Neural progenitor cell (in vitro differentiated cells): Measurements from ENCODE around the gene CCDC88B. TPM values are rescaled to one million over a fixed set of nuclear protein-coding genes. Genes with fewer than 3 reads are reported as not detected.
A peak's percentile ranks its signal among the peaks of the same experiment; 100 is the strongest.

ENCODE experiments used
- DNase-seq: peaks from one replicate; pipeline ENCODE4 v3.0.0-alpha.2; 2016; ENCODE audit warnings: low spot score
- H2AFZ ChIP-seq: fragments of 200-600 bp; sonication (generic); replicated peaks from 2 replicates; pipeline ENCODE4 v1.6.1; 2016; ENCODE audit warnings: antibody characterized with exemption
- H3F3A ChIP-seq: fragments of 200-600 bp; sonication (generic); 2 replicates; pipeline ENCODE4 v1.6.1; 2016; ENCODE audit warnings: antibody characterized with exemption, low read depth
- H3K27ac ChIP-seq: fragments of 200-600 bp; sonication (generic); 2 replicates; pipeline ENCODE4 v1.5.1; 2016; ENCODE audit warnings: mild to moderate bottlenecking
- H3K27me3 ChIP-seq: fragments of 200-600 bp; sonication (generic); 2 replicates; pipeline ENCODE4 v1.6.1; 2016; ENCODE audit warnings: mild to moderate bottlenecking, moderate library complexity
- H3K36me3 ChIP-seq: fragments of 200-600 bp; sonication (generic); 2 replicates; pipeline ENCODE4 v1.5.1; 2016
- H3K4me1 ChIP-seq: fragments of 200-600 bp; sonication (generic); 2 replicates; pipeline ENCODE4 v1.6.1; 2016; ENCODE audit warnings: mixed run types
- H3K4me2 ChIP-seq: fragments of 200-600 bp; sonication (generic); 2 replicates; pipeline ENCODE4 v1.6.1; 2016
- H3K4me3 ChIP-seq: fragments of 200-600 bp; sonication (generic); 2 replicates; pipeline ENCODE4 v1.5.1; 2016
- H3K79me2 ChIP-seq: fragments of 200-600 bp; sonication (generic); 2 replicates; pipeline ENCODE4 v1.6.1; 2016; ENCODE audit warnings: low read depth
- H3K9ac ChIP-seq: fragments of 200-600 bp; sonication (generic); 2 replicates; pipeline ENCODE4 v1.6.1; 2016
- H3K9me3 ChIP-seq: fragments of 200-600 bp; sonication (generic); 2 replicates; pipeline ENCODE4 v1.5.1; 2016; ENCODE audit warnings: low read depth
- H4K20me1 ChIP-seq: fragments of 200-600 bp; sonication (generic); 2 replicates; pipeline ENCODE4 v1.6.1; 2016; ENCODE audit warnings: low read depth
- H3K27ac Mint-ChIP-seq: 3 replicates; pipeline ENCODE4 v1.8.0; 2021; ENCODE audit warnings: mixed read lengths
- H3K27me3 Mint-ChIP-seq: 2 replicates; pipeline ENCODE4 v1.8.0; 2022; ENCODE audit warnings: low read depth, mild to moderate bottlenecking, inconsistent platforms, moderate library complexity, mixed read lengths; ENCODE audit not compliant: insufficient read depth
- H3K36me3 Mint-ChIP-seq: 3 replicates; pipeline ENCODE4 v1.8.0; 2021; ENCODE audit warnings: mixed read lengths
- H3K4me1 Mint-ChIP-seq: 3 replicates; pipeline ENCODE4 v1.8.0; 2021; ENCODE audit warnings: mixed read lengths
- H3K4me3 Mint-ChIP-seq: 3 replicates; pipeline ENCODE4 v1.8.0; 2021; ENCODE audit warnings: mild to moderate bottlenecking, moderate library complexity, mixed read lengths
- H3K9me3 Mint-ChIP-seq: 3 replicates; pipeline ENCODE4 v1.8.0; 2020; ENCODE audit warnings: mixed read lengths
- CTCF ChIP-seq: fragments of 200-600 bp; sonication (generic); IDR thresholded peaks from 2 replicates; pipeline ENCODE4 v1.5.1; 2017; ENCODE audit warnings: antibody characterized with exemption, mild to moderate bottlenecking
- EZH2 ChIP-seq: fragments of 200-600 bp; sonication (generic); IDR thresholded peaks from 2 replicates; pipeline ENCODE4 v1.6.1; 2017; ENCODE audit warnings: antibody characterized with exemption, mild to moderate bottlenecking, moderate library complexity
- EZH2phosphoT487 ChIP-seq: fragments of 200-600 bp; sonication (generic); IDR thresholded peaks from 2 replicates; pipeline ENCODE4 v1.6.1; 2017; ENCODE audit warnings: antibody characterized with exemption
- total RNA-seq: library from RNA; depleted of rRNA; stranded (reverse); fragments of >200 nt; gene quantifications from 2 replicates; pipeline ENCODE4 v1.2.3, GENCODE V29; 2015; ENCODE audit warnings: low replicate concordance

The CCDC88B gene
- total RNA-seq, 1 donor from 2014 or later, result 0.62 TPM

DNA sequence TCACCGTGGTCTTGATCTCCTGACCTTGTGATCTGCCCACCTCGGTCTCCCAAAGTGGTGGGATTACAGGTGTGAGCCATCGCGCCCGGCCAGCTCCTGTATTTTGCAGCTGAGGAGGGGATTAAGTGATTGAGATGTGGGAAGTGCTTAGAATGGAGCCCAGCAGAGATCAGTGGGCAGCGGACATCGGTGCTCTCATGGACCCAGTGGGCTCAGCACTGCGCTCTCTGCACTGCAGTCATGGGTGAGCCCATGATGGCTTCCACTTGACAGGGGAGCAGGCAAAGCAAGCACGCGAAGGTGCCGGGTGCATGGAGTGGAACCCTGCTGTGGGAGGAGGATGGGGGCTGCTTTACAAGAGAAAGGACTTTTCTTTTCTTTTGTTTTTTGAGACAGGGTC lies 9.1 kb upstream of the CCDC88B start:
- Mint-ChIP-seq H3K4me1 (peaks cover 5% of the 10 kb centered on the region), H3K36me3 (no peaks in the 10 kb centered on the region), H3K27ac (no peak overlapping the region), H3K4me3 (no peak overlapping the region), H3K9me3 (peaks cover 2% of the 10 kb centered on the region), H3K27me3 (peaks cover 7% of the 10 kb centered on the region)
- TF ChIP-seq CTCF (no peak), EZH2phosphoT487 (no peak), EZH2 (no peak)
- no peaks in the 10 kb centered on the region for H3K27me3 ChIP-seq
- no peaks in the 10 kb centered on the region for H3K9me3 ChIP-seq
- no peaks in the 10 kb centered on the region for H3K79me2 ChIP-seq
- no peak for DNase-seq
- no peaks in the 10 kb centered on the region for H3K36me3 ChIP-seq
- H3F3A ChIP-seq, result peaks cover 6% of the 10 kb centered on the region
- H3K4me3 ChIP-seq, result no peak overlapping the region
- no peak overlapping the region for H2AFZ ChIP-seq
- no peaks in the 10 kb centered on the region for H4K20me1 ChIP-seq
- H3K27ac ChIP-seq, result no peak overlapping the region
- H3K4me2 ChIP-seq, result no peak overlapping the region
- H3K9ac ChIP-seq, result no peak overlapping the region
- no peaks in the 10 kb centered on the region for H3K4me1 ChIP-seq

DNA sequence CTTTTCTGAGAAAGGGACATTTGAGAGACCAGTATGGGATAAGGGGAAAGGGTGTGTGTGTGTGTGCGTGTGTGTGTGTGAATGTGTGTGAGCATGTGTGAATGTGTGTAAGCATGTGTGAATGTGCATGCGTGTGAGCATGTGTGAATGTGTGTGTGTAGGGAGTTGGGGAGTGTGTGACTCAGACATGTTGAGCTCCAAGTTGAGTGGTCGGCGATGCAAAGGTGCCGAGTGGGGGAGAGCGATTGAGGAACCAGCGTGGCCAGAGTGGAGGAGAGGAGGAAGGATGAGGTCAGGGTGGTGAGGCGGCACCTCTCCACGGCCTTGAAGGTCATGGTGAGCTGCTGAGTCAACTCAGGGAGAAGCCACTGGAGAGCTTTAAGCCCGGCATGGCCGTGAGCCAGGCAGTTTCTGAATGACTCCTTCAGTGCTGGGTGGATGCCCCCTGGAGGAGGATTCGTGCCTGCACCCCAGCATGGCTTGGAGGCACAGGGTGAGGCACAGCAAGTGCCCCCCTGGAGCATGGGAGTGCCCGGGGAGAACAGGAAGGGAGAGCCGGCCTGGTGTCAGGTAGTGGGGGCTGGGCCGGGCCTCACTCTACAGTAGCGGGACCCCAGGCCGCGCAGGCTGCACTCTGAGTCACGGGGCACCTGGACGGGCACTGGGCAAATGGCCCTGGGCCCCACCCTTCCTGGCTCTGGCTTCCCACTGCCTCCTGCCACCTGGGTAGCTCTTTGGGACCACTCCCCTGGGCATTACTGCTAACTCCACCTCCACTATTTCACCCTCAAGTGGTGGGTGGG lies 8.2 kb upstream of the CCDC88B start:
- H3K4me1 Mint-ChIP-seq, result peaks cover 5% of the 10 kb centered on the region

DNA sequence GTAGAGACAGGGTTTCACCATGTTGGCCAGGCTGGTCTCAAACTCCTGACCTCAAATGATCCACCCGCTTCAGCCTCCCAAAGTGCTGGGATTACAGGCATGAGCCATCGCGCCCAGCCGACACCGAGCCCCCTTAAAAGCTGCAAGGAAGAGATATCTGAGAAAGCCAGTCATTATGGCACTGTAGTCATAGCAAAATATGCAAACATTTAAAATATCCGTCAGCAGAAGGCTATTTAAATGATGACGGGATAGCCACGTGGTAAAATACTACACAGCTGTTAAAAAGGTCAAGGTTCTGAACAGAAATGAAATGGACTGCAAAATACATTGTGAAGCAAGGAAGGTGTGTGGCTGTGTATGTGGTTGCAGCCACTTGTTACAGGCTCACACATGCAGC lies 6.4 kb upstream of the CCDC88B start:
- no peak for DNase-seq
- Histone ChIP-seq H4K20me1 (no peaks in the 10 kb centered on the region), H3K9ac (no peak overlapping the region), H3K27me3 (no peaks in the 10 kb centered on the region), H3K4me1 (no peaks in the 10 kb centered on the region), H3F3A (peaks cover 6% of the 10 kb centered on the region), H2AFZ (no peak overlapping the region), H3K79me2 (no peaks in the 10 kb centered on the region), H3K36me3 (no peaks in the 10 kb centered on the region), H3K9me3 (no peaks in the 10 kb centered on the region), H3K27ac (no peak overlapping the region), H3K4me2 (no peak overlapping the region), H3K4me3 (no peak overlapping the region)
- Mint-ChIP-seq H3K9me3 (no peaks in the 10 kb centered on the region), H3K4me1 (peaks cover 5% of the 10 kb centered on the region), H3K36me3 (no peaks in the 10 kb centered on the region), H3K4me3 (no peak overlapping the region), H3K27ac (no peak overlapping the region), H3K27me3 (peaks cover 16% of the 10 kb centered on the region)
- no peak for TF ChIP-seq EZH2
- TF ChIP-seq EZH2phosphoT487, result no peak
- TF ChIP-seq CTCF, result no peak

More for the DNA sequence above, 8.2 kb upstream of the CCDC88B start:
- H3K27me3 ChIP-seq, result no peaks in the 10 kb centered on the region
- peak overlapping the region; percentile 1 for H3K27ac Mint-ChIP-seq
- H3K9me3 ChIP-seq, result no peaks in the 10 kb centered on the region
- H3K9ac ChIP-seq, result no peak overlapping the region
- peaks cover 7% of the 10 kb centered on the region for H3K27me3 Mint-ChIP-seq
- no peak overlapping the region for H3K27ac ChIP-seq
- H2AFZ ChIP-seq, result no peak overlapping the region
- no peaks in the 10 kb centered on the region for H3K79me2 ChIP-seq
- DNase-seq, result no peak
- H3K36me3 Mint-ChIP-seq, result no peaks in the 10 kb centered on the region
- no peaks in the 10 kb centered on the region for H4K20me1 ChIP-seq
- H3F3A ChIP-seq, result peaks cover 6% of the 10 kb centered on the region
- no peak overlapping the region for H3K4me3 ChIP-seq
- TF ChIP-seq EZH2, result no peak
- TF ChIP-seq CTCF, result peak; percentile 37
- no peak for TF ChIP-seq EZH2phosphoT487
- no peaks in the 10 kb centered on the region for H3K4me1 ChIP-seq
- no peak overlapping the region for H3K4me3 Mint-ChIP-seq
- H3K36me3 ChIP-seq, result no peaks in the 10 kb centered on the region
- no peak overlapping the region for H3K4me2 ChIP-seq
- H3K9me3 Mint-ChIP-seq, result no peaks in the 10 kb centered on the region
